Esophagus muscularis mucosa (tissue), 4 donors: ENCODE measurements around the gene HAGH. TPM values are rescaled to one million over a fixed set of nuclear protein-coding genes. Genes with fewer than 3 reads are reported as not detected.

Experiments
- DNase-seq: peaks from one replicate; pipeline ENCODE4 v3.0.0-alpha.2; 2017; ENCODE audit errors: extremely low spot score
- H3K27ac ChIP-seq, 4 donors: fragments of 200-600 bp; sonication (generic); replicated peaks in 1 of 4; 1 replicate in 3 of 4; 2 replicates in 1 of 4; pipeline ENCODE4 v1.5.1; 2016 to 2019; ENCODE audit warnings: mild to moderate bottlenecking in 1 of 4
- H3K27me3 ChIP-seq, 4 donors: fragments of 200-600 bp; sonication (generic); one replicate each; pipeline versions ENCODE4 v1.5.1 to v1.6.0; 2016 to 2019
- H3K36me3 ChIP-seq, 4 donors: fragments of 200-600 bp; sonication (generic); one replicate each; pipeline ENCODE4 v1.5.1; 2016 to 2019
- H3K4me1 ChIP-seq, 4 donors: fragments of 200-600 bp; sonication (generic); one replicate each; pipeline ENCODE4 v1.5.1; 2016 to 2019
- H3K4me3 ChIP-seq, 4 donors: fragments of 200-600 bp; sonication (generic); 1 replicate in 2 of 4; 2 replicates in 2 of 4; pipeline ENCODE4 v1.5.1; 2016 to 2019; ENCODE audit warnings: mild to moderate bottlenecking in 4 of 4, moderate library complexity in 1 of 4
- H3K9me3 ChIP-seq, 4 donors: fragments of 200-600 bp; sonication (generic); 1 replicate in 3 of 4; 2 replicates in 1 of 4; pipeline ENCODE4 v1.5.1; 2016 to 2019
- CTCF ChIP-seq, 3 experiments: fragments of 200-600 bp in 2 of 3; fragments of 450-650 bp in 1 of 3; sonication (generic) in 2 of 3; IDR thresholded peaks; one replicate each; pipeline ENCODE4 v1.5.1; 2017 to 2019; ENCODE audit warnings: antibody characterized with exemption in 3 of 3, mild to moderate bottlenecking in 2 of 3, moderate library complexity in 1 of 3
- EP300 ChIP-seq: sonication (generic); formaldehyde crosslinking; IDR thresholded peaks from one replicate; pipeline ENCODE4 v1.6.1; 2017; ENCODE audit warnings: antibody characterized with exemption
- POLR2A ChIP-seq: fragments of 450-650 bp; IDR thresholded peaks from one replicate; pipeline ENCODE4 v1.6.1; 2017; ENCODE audit warnings: antibody characterized with exemption, moderate library complexity, mild to moderate bottlenecking, low read depth
- POLR2AphosphoS5 ChIP-seq, 2 donors: sonication (generic); formaldehyde crosslinking; IDR thresholded peaks; one replicate each; pipeline ENCODE4 v1.6.1; 2017; ENCODE audit warnings: antibody characterized with exemption in 2 of 2
- WGBS: methylation state at CpG from one replicate; pipeline ENCODE4 v1.1.5; 2018; 5-methylcytosine and 5-hydroxymethylcytosine counted together
- intact Hi-C: fragments of 100-400 bp; cut with DNase I; formaldehyde crosslinking; loops from one replicate; pipeline ENCODE4 v1.15.1; 2023
- total RNA-seq, 4 donors: library from RNA; depleted of rRNA; stranded (reverse); fragments of >200 nt; gene quantifications; one replicate each; pipeline versions ENCODE4 v1.1.0 to v1.2.1, GENCODE V29; 2016

HAGH gene
- total RNA-seq, 4 donors from 2014 or later = 148 to 264 (median 180) TPM

- intact Hi-C loops = loop anchor here (2.0 kb wide), 1 partner anchor 67 kb away; no protein-coding TSS in a partner anchor
- 83% methylated on average over 5 of the region's 5 CpGs for WGBS
These were observed 35.1 kb upstream of the HAGH start for GRCh38 chr16:1861730-1862129.

GRCh38 chr16:1859650-1860049 is 33.0 kb upstream of the HAGH start:
- Histone ChIP-seq H3K36me3 (no peaks in the 10 kb centered on the region), H3K9me3 (no peaks in the 10 kb centered on the region), H3K27me3 (peaks cover 0 to 55% (median 15%) of the 10 kb centered on the region in 4 donors), H3K4me3 (no peak overlapping the region), H3K4me1 (no peaks in the 10 kb centered on the region), H3K27ac (no peak overlapping the region)
- DNase-seq = no peak
- TF ChIP-seq POLR2A (no peak), POLR2AphosphoS5 (IDR thresholded peaks at IDR 0.05) (no peak), CTCF (IDR thresholded peaks at IDR 0.05) (no peak), EP300 (no peak)
- 36% methylated on average over 8 of the region's 8 CpGs for WGBS
- intact Hi-C loops = loop anchor here (2.0 kb wide), 1 partner anchor 69 kb away; no protein-coding TSS in a partner anchor

More at GRCh38 chr16:1861730-1862129, 35.1 kb upstream of the HAGH start:
- Histone ChIP-seq H3K27me3 (peaks cover 0 to 54% (median 14%) of the 10 kb centered on the region in 4 donors), H3K4me3 (no peak overlapping the region), H3K36me3 (no peaks in the 10 kb centered on the region), H3K9me3 (no peaks in the 10 kb centered on the region), H3K27ac (no peak overlapping the region), H3K4me1 (no peaks in the 10 kb centered on the region)
- no peak for DNase-seq
- no peak for TF ChIP-seq POLR2A
- no peak for TF ChIP-seq EP300
- TF ChIP-seq POLR2AphosphoS5 (IDR thresholded peaks at IDR 0.05) = no peak
- TF ChIP-seq CTCF (IDR thresholded peaks at IDR 0.05) = no peak

GRCh38 chr16:1858189-1858865 is 31.7 kb upstream of the HAGH start:
- TF ChIP-seq POLR2AphosphoS5 (IDR thresholded peaks at IDR 0.05) = no peak
- TF ChIP-seq CTCF (IDR thresholded peaks at IDR 0.05) = no peak
- TF ChIP-seq EP300 = no peak
- TF ChIP-seq POLR2A = no peak
- Histone ChIP-seq H3K27me3 (peaks cover 0 to 58% (median 17%) of the 10 kb centered on the region in 4 donors), H3K27ac (no peak overlapping the region), H3K4me1 (no peaks in the 10 kb centered on the region), H3K9me3 (no peaks in the 10 kb centered on the region), H3K36me3 (no peaks in the 10 kb centered on the region), H3K4me3 (no peak overlapping the region)
- 25% methylated on average over 8 of the region's 8 CpGs for WGBS
- DNase-seq = no peak
- intact Hi-C loops = no loop called here

- 48% methylated on average over 5 of the region's 5 CpGs for WGBS
- H3K27ac ChIP-seq = no peak overlapping the region
- no peaks in the 10 kb centered on the region for H3K4me1 ChIP-seq
- TF ChIP-seq POLR2AphosphoS5 (IDR thresholded peaks at IDR 0.05) (no peak), EP300 (no peak), POLR2A (no peak), CTCF (IDR thresholded peaks at IDR 0.05) (no peak)
- intact Hi-C loops = no loop called here
- no peaks in the 10 kb centered on the region for H3K36me3 ChIP-seq
- no peak for DNase-seq
- H3K27me3 ChIP-seq = peaks cover 0 to 55% (median 17%) of the 10 kb centered on the region in 4 donors
- H3K4me3 ChIP-seq = no peak overlapping the region
- no peaks in the 10 kb centered on the region for H3K9me3 ChIP-seq
These were observed 30.9 kb upstream of the HAGH start for GRCh38 chr16:1857433-1858097.
